KOPT-K1 (cell line): Measurements from ENCODE around the gene FAM193A.
"Not testable (repeated sequence)": the region's sequence is repeated elsewhere in the genome, so short reads cannot be mapped to it uniquely, and the experiment has no call there.

Source experiments
- H3K27ac ChIP-seq: fragments of 200-600 bp; sonication (generic); 2 replicates; pipeline ENCODE4 v1.5.1; 2016; ENCODE audit warnings: antibody characterized with exemption, mild to moderate bottlenecking, low read depth, low read length; ENCODE audit not compliant: poor library complexity, severe bottlenecking
- H3K36me3 ChIP-seq: fragments of 200-600 bp; sonication (generic); 2 replicates; pipeline ENCODE4 v1.5.1; 2017; ENCODE audit warnings: antibody characterized with exemption, mild to moderate bottlenecking, low read length, moderate library complexity; ENCODE audit not compliant: insufficient read depth
- H3K9me3 ChIP-seq: fragments of 200-600 bp; sonication (generic); 2 replicates; pipeline ENCODE4 v1.5.1; 2017; ENCODE audit warnings: antibody characterized with exemption, low read length, mild to moderate bottlenecking; ENCODE audit not compliant: insufficient read depth, poor library complexity, severe bottlenecking

Gene FAM193A

GRCh38 chr4:2636331-2636730 lies 99.9 kb downstream of the FAM193A start:
- Histone ChIP-seq H3K27ac (no peak overlapping the region), H3K36me3 (peaks cover 96% of the 10 kb centered on the region), H3K9me3 (no peaks in the 10 kb centered on the region)

- H3K36me3 ChIP-seq: peaks cover 94% of the 10 kb centered on the region
- not testable (repeated sequence) for H3K9me3 ChIP-seq, H3K27ac ChIP-seq
Measured at GRCh38 chr4:2636994-2637393, 100.5 kb downstream of the FAM193A start.

GRCh38 chr4:2637956-2638552 lies 101.6 kb downstream of the FAM193A start:
- Histone ChIP-seq H3K9me3 (no peaks in the 10 kb centered on the region), H3K27ac (no peak overlapping the region)

GRCh38 chr4:2638730-2639129 lies 102.3 kb downstream of the FAM193A start:
- Histone ChIP-seq H3K9me3 (no peaks in the 10 kb centered on the region), H3K27ac (no peak overlapping the region), H3K36me3 (peaks cover 92% of the 10 kb centered on the region)

More at GRCh38 chr4:2637956-2638552, 101.6 kb downstream of the FAM193A start:
- H3K36me3 ChIP-seq: peaks cover 93% of the 10 kb centered on the region

- no peak overlapping the region for H3K27ac ChIP-seq
- H3K9me3 ChIP-seq: no peaks in the 10 kb centered on the region
- H3K36me3 ChIP-seq: peaks cover 81% of the 10 kb centered on the region
Measured at GRCh38 chr4:2642968-2643367, 106.5 kb downstream of the FAM193A start.

GRCh38 chr4:2643555-2643954 lies 107.1 kb downstream of the FAM193A start:
- H3K9me3 ChIP-seq: no peaks in the 10 kb centered on the region
- peaks cover 81% of the 10 kb centered on the region for H3K36me3 ChIP-seq
- H3K27ac ChIP-seq: no peak overlapping the region

GRCh38 chr4:2646396-2647149 lies 110.1 kb downstream of the FAM193A start:
- H3K36me3 ChIP-seq: peaks cover 81% of the 10 kb centered on the region
- H3K27ac ChIP-seq: no peak overlapping the region
- no peaks in the 10 kb centered on the region for H3K9me3 ChIP-seq

GRCh38 chr4:2647403-2648158 lies 111.1 kb downstream of the FAM193A start:
- H3K36me3 ChIP-seq: peaks cover 77% of the 10 kb centered on the region
- H3K27ac ChIP-seq: no peak overlapping the region
- H3K9me3 ChIP-seq: no peaks in the 10 kb centered on the region

- Histone ChIP-seq H3K27ac (no peak overlapping the region), H3K36me3 (peaks cover 72% of the 10 kb centered on the region), H3K9me3 (no peaks in the 10 kb centered on the region)
Measured at GRCh38 chr4:2648159-2648814, 111.8 kb downstream of the FAM193A start.

- H3K36me3 ChIP-seq: peaks cover 65% of the 10 kb centered on the region
Measured at GRCh38 chr4:2649604-2650114, 113.2 kb downstream of the FAM193A start.

GRCh38 chr4:2650276-2650675 lies 113.8 kb downstream of the FAM193A start:
- H3K9me3 ChIP-seq: no peaks in the 10 kb centered on the region
- H3K36me3 ChIP-seq: peaks cover 71% of the 10 kb centered on the region
- no peak overlapping the region for H3K27ac ChIP-seq

More at GRCh38 chr4:2649604-2650114, 113.2 kb downstream of the FAM193A start:
- Histone ChIP-seq H3K9me3 (no peaks in the 10 kb centered on the region), H3K27ac (no peak overlapping the region)

- H3K36me3 ChIP-seq: peaks cover 79% of the 10 kb centered on the region
Measured at GRCh38 chr4:2651546-2651945, 115.1 kb downstream of the FAM193A start.

GRCh38 chr4:2651998-2652397 lies 115.6 kb downstream of the FAM193A start:
- no peaks in the 10 kb centered on the region for H3K9me3 ChIP-seq
- peak overlapping the region; percentile 54 for H3K27ac ChIP-seq
- peaks cover 78% of the 10 kb centered on the region for H3K36me3 ChIP-seq

More at GRCh38 chr4:2651546-2651945, 115.1 kb downstream of the FAM193A start:
- Histone ChIP-seq H3K27ac (peak overlapping the region; percentile 54), H3K9me3 (no peaks in the 10 kb centered on the region)

GRCh38 chr4:2652415-2653160 lies 116.1 kb downstream of the FAM193A start:
- Histone ChIP-seq H3K9me3 (no peaks in the 10 kb centered on the region), H3K27ac (peak overlapping the region; percentile 54), H3K36me3 (peaks cover 78% of the 10 kb centered on the region)
